SU-DHL-6 (cell line): Measurements from ENCODE around the gene PDE7B.

Experiments
- H2AFZ ChIP-seq: fragments of 200-600 bp; sonication (generic); 2 replicates; pipeline ENCODE4 v1.6.1; 2014; ENCODE audit warnings: low read depth, mild to moderate bottlenecking, moderate library complexity, mixed read lengths, antibody characterized with exemption, low read length; ENCODE audit not compliant: severe bottlenecking
- H3F3A ChIP-seq: fragments of 200-600 bp; shearing (Covaris generic); 2 replicates; pipeline ENCODE4 v1.6.0; 2016; ENCODE audit warnings: antibody characterized with exemption, mild to moderate bottlenecking; ENCODE audit not compliant: insufficient read depth
- H3K27ac ChIP-seq: fragments of 200-600 bp; sonication (generic); 2 replicates; pipeline ENCODE4 v1.5.1; 2016; ENCODE audit warnings: low read depth, mild to moderate bottlenecking, low read length, moderate library complexity, mixed read lengths
- H3K27me3 ChIP-seq: fragments of 200-600 bp; sonication (generic), shearing (Covaris generic); 2 replicates; pipeline ENCODE4 v1.6.0; 2014; ENCODE audit warnings: mild to moderate bottlenecking, low read length
- H3K36me3 ChIP-seq: fragments of 200-600 bp; sonication (generic); 2 replicates; pipeline ENCODE4 v1.6.1; 2014; ENCODE audit warnings: mild to moderate bottlenecking, low read length, mixed read lengths
- H3K4me2 ChIP-seq: fragments of 300-600, 200-600 bp; shearing (Covaris generic), sonication (generic); 2 replicates; pipeline ENCODE4 v1.6.0; 2014; ENCODE audit warnings: low read length, low read depth, mild to moderate bottlenecking; ENCODE audit not compliant: poor library complexity, severe bottlenecking
- H3K4me3 ChIP-seq: fragments of 200-600 bp; sonication (generic); 2 replicates; pipeline ENCODE4 v1.5.1; 2014; ENCODE audit warnings: antibody characterized with exemption, low read length, mild to moderate bottlenecking, mixed read lengths; ENCODE audit not compliant: insufficient read depth, poor library complexity, severe bottlenecking
- H3K79me2 ChIP-seq: fragments of 200-600 bp; sonication (generic); 2 replicates; pipeline ENCODE4 v1.6.1; 2014; ENCODE audit warnings: mild to moderate bottlenecking, low read length, moderate library complexity; ENCODE audit not compliant: insufficient read depth
- H3K9ac ChIP-seq: fragments of 200-600 bp; sonication (generic); 2 replicates; pipeline ENCODE4 v1.7.0; 2014; ENCODE audit warnings: mild to moderate bottlenecking, low read length
- H3K9me2 ChIP-seq: fragments of 200-600 bp; sonication (generic); replicated peaks from 2 replicates; pipeline ENCODE4 v1.6.1; 2014; ENCODE audit warnings: low read length; ENCODE audit not compliant: insufficient read depth
- H3K9me3 ChIP-seq: fragments of 200-600 bp; sonication (generic); 2 replicates; pipeline ENCODE4 v1.6.1; 2014; ENCODE audit warnings: low read length, mixed read lengths; ENCODE audit not compliant: insufficient read depth
- H4K20me1 ChIP-seq: fragments of 200-600 bp; sonication (generic); 2 replicates; pipeline ENCODE4 v1.6.1; 2014; ENCODE audit warnings: low read depth, mild to moderate bottlenecking, antibody characterized with exemption, low read length, moderate library complexity, mixed read lengths
- CTCF ChIP-seq: fragments of 200-600 bp; sonication (generic); IDR thresholded peaks from one replicate; pipeline ENCODE4 v1.5.1; 2017; ENCODE audit warnings: antibody characterized with exemption, mild to moderate bottlenecking, low read length, moderate library complexity; ENCODE audit not compliant: insufficient read depth, poor library complexity, severe bottlenecking
- EZH2phosphoT487 ChIP-seq: fragments of 200-600 bp; sonication (generic), shearing (Covaris generic); conservative IDR thresholded peaks from 2 replicates; pipeline ENCODE4 v1.6.1; 2018; ENCODE audit warnings: mild to moderate bottlenecking, antibody characterized with exemption, low read length, moderate library complexity, mixed read lengths

Gene PDE7B

GRCh38 chr6:135851442-135852271 is at the start of gene PDE7B:
Gene PDE7B (plus strand): TSS chr6:135851701.
- Histone ChIP-seq H3K9me3 (no peaks in the 10 kb centered on the region), H3K27ac (no peak within 1 kb of the TSS), H2AFZ (peak within 1 kb of the TSS; percentile 69), H3K9me2 (no peaks in the 10 kb centered on the region), H3F3A (no peaks in the 10 kb centered on the region), H3K79me2 (no peaks in the 10 kb centered on the region), H3K4me3 (no peak within 1 kb of the TSS), H3K36me3 (no peaks in the 10 kb centered on the region), H3K9ac (no peak within 1 kb of the TSS), H3K27me3 (no peaks in the 10 kb centered on the region), H4K20me1 (no peaks in the 10 kb centered on the region), H3K4me2 (peak within 1 kb of the TSS; percentile 32)
- TF ChIP-seq CTCF (no peak), EZH2phosphoT487 (no peak)

DNA sequence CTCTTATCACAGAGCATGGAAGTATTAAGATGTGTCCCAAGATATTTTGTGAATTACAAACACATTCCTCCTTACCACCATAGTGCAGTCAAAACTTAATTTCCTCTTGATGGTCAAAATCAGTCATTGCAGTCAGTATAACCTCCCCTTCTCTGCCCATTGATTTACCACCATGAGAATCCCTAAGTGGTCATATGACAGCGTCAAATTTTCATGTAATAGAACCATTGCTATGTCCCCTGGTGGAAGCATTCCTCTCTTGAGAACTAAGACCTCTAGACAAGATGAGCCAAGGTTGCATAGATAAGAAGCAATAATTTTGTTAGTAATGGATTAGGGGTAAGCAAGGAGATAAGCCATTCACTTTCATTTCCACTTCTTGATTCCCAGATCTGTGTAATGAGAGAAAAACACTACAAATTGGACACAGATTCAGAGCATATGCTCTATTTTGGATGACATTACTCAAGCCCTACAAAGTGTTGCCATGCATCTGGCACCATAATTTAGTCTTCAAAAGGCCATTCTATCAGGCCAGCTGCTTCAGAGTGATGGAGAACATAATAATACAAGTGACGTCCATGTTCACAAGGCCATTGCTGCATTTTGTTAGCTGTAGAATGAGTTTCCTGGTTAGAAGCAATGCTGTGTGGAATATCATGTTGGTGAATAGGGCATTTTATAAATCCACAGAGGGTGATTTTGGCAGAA is 49.6 kb upstream of the PDE7B start:
- no peaks in the 10 kb centered on the region for H3K36me3 ChIP-seq
- H3K4me3 ChIP-seq: no peak overlapping the region
- no peak overlapping the region for H3K9ac ChIP-seq
- no peaks in the 10 kb centered on the region for H4K20me1 ChIP-seq
- H3K79me2 ChIP-seq: no peaks in the 10 kb centered on the region
- H2AFZ ChIP-seq: no peak overlapping the region
- H3K27me3 ChIP-seq: no peaks in the 10 kb centered on the region
- no peak overlapping the region for H3K4me2 ChIP-seq
- no peak overlapping the region for H3K27ac ChIP-seq
- no peaks in the 10 kb centered on the region for H3K9me3 ChIP-seq
- no peak for TF ChIP-seq CTCF
- TF ChIP-seq EZH2phosphoT487: no peak
- no peaks in the 10 kb centered on the region for H3K9me2 ChIP-seq
- no peaks in the 10 kb centered on the region for H3F3A ChIP-seq

DNA sequence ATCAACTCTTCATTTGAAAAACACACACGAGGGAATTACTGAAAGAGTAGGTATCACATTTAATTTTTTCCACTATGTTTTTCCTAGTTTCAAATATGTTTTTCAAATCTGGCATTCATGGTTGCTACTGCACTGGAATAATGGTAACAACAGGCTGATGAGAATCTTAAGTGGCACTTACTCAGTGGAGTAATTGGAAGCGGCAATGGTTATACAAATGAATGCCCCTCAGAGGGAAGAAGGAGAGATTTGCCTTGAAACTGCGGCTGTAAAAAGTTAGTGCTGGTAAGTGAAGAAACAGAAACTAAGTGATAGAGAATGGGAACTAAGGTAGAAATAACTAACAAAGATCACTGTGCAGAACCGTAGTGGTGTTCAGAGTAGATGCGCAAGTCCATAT is 41.0 kb upstream of the PDE7B start:
- TF ChIP-seq EZH2phosphoT487 (no peak), CTCF (no peak)
- Histone ChIP-seq H3K27me3 (no peaks in the 10 kb centered on the region), H3K9me3 (no peaks in the 10 kb centered on the region)

More for the DNA sequence above, 41.0 kb upstream of the PDE7B start:
- Histone ChIP-seq H3K79me2 (no peaks in the 10 kb centered on the region), H3K9me2 (no peaks in the 10 kb centered on the region), H3K4me2 (no peak overlapping the region), H3K4me3 (no peak overlapping the region), H3F3A (no peaks in the 10 kb centered on the region), H3K27ac (no peak overlapping the region), H3K36me3 (no peaks in the 10 kb centered on the region), H4K20me1 (no peaks in the 10 kb centered on the region), H2AFZ (no peak overlapping the region), H3K9ac (no peak overlapping the region)
